Rectal smooth muscle tissue (tissue), 1 donor: ENCODE measurements around the gene IL1B.

Source experiments
- H3K27ac ChIP-seq: one replicate; pipeline ENCODE4 v1.7.0; 2013; ENCODE audit warnings: low read depth, low read length, inconsistent platforms
- H3K27me3 ChIP-seq: one replicate; pipeline ENCODE4 v1.7.0; 2013; ENCODE audit warnings: low read length; ENCODE audit not compliant: control insufficient read depth, insufficient read depth
- H3K36me3 ChIP-seq: one replicate; pipeline ENCODE4 v1.7.0; 2013; ENCODE audit warnings: low read length; ENCODE audit not compliant: control insufficient read depth, insufficient read depth
- H3K4me1 ChIP-seq: one replicate; pipeline ENCODE4 v1.7.0; 2013; ENCODE audit warnings: low read length; ENCODE audit not compliant: control insufficient read depth, insufficient read depth
- H3K4me3 ChIP-seq: one replicate; pipeline ENCODE4 v1.7.0; 2013; ENCODE audit warnings: low read length
- H3K9ac ChIP-seq: one replicate; pipeline ENCODE4 v1.7.0; 2013; ENCODE audit warnings: low read length

IL1B gene

DNA sequence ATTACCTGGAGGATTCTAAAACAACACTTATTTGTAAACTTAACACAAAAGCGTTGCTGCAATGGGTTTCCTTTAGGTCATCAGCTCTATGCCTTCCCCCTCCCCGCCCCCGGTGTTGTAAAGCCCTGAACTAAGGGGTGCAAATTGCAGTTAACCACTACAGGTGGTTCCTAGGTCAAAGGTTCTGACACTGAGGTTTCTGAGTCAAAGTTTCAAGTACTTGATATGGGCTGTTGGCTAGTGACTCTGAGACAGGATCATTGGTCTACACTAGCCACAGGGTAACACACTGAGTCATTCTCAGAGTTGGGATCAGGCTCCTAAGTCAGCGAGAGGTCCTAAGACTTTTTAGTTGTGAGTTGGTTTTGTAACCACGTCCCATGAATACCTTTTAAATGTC, 15.4 kb downstream of the IL1B start:
- H3K4me1 ChIP-seq: no peaks in the 10 kb centered on the region
- no peak overlapping the region for H3K4me3 ChIP-seq
- no peaks in the 10 kb centered on the region for H3K36me3 ChIP-seq
- no peaks in the 10 kb centered on the region for H3K27me3 ChIP-seq
- no peak overlapping the region for H3K27ac ChIP-seq
- H3K9ac ChIP-seq: no peak overlapping the region

DNA sequence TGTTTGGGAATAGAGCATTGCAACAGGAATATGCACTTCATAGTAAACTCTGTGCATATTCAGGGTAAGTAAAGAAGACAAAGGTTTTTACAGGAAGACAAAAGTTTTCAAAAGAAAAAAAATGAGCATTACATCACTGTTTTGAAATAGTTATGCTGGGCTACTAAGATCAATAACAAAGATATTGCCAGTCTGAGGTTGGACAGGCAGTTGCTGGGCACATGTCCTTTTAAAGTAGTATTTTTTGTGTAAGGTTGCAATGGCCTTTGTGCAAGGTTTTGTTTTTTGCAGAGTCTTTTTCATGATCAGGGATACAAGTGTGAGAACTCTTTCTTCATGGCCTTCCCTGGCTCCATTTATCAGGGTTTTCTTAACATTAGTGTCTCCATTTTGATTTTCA, 16.2 kb downstream of the IL1B start:
- no peaks in the 10 kb centered on the region for H3K27me3 ChIP-seq
- no peak overlapping the region for H3K27ac ChIP-seq
- H3K4me1 ChIP-seq: no peaks in the 10 kb centered on the region
- H3K4me3 ChIP-seq: no peak overlapping the region
- H3K36me3 ChIP-seq: no peaks in the 10 kb centered on the region
- H3K9ac ChIP-seq: no peak overlapping the region

DNA sequence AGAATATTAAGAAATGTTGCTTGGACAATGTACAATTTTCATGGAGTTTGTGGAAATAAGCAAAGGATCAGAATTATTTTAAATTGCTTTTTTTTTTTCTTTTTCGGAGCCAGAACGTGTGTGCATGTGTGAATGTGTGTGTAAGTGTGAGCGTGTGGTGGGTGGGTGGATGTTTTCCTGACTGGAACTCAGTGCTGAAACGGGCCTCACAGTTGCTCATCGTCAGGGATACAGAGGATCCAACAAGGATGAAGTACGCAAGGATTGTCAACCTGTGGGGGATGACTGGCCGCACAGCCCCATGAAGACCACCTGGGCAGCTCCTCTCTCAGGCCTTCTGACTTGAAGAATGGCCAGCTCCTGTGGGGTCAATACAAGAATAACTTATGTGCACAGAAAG, 17.5 kb downstream of the IL1B start:
- H3K4me1 ChIP-seq: no peaks in the 10 kb centered on the region
- no peak overlapping the region for H3K4me3 ChIP-seq
- H3K27ac ChIP-seq: no peak overlapping the region
- H3K36me3 ChIP-seq: no peaks in the 10 kb centered on the region
- H3K27me3 ChIP-seq: no peaks in the 10 kb centered on the region
- no peak overlapping the region for H3K9ac ChIP-seq

DNA sequence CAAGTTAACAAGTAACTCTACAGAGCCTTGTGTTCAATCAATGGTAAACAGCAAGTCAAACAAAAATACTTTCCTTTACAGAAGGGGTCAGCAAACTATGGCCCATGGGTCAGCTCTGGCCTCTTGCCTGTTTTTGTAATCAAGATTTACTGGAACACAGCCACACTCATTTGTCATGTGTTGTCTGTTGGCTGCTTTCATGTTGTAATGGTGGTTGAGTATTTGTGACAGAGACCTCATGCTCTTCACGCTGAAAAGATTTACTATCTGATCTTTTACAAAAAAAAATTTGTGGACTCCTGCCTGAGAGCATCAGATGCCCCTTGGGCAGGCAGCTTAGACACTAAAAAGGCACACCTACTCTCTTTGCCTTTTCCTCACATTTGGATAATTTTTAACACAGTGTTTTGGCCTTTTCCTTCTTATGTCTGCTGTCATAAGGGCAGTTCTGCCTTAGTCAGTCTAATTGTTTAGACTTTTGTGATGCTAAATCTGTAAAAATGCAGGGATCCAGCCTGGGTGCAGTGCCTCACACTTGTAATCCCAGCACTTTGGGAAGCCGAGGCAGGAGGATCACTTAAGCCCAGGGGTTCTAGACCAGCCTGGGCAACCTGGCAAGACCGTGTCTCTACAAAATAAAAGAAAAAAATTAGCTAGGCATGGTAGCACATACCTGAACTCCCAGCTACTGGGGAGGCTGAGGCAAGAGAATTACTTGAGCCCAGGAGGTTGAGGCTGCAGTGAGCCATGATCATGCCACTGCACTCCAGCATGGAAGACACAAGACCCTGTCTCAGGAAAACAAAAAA, 18.3 kb downstream of the IL1B start:
- Histone ChIP-seq H3K9ac (no peak overlapping the region), H3K27ac (no peak overlapping the region), H3K27me3 (no peaks in the 10 kb centered on the region), H3K4me1 (no peaks in the 10 kb centered on the region), H3K36me3 (no peaks in the 10 kb centered on the region), H3K4me3 (no peak overlapping the region)

DNA sequence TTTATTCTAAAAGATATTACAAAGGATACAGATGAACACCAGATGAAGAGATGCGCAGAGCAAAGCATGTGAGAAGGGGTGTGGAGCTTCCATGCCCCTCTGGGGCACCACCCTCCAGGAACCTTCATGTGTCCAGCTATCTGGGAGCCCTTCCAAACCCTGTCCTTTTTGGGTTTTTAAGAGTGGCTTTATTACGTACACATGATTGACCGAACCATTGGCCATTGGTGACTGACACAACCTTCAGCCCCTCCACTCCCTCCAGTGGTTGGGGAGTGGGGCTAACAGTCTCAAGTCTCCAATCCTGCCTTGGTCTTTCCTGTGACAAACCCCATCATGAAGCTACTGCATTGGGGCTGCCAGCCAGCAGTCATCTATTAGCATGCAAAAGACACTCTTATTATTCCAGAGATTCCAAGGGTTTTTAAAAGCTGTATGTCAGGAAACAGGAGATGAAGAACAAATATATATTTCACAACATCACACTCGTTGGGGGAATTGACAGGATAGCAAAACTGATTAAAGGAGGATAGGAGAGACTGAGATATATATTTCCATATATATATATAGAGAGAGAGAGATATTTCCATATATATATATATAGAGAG, 19.4 kb downstream of the IL1B start:
- H3K27ac ChIP-seq: no peak overlapping the region

DNA sequence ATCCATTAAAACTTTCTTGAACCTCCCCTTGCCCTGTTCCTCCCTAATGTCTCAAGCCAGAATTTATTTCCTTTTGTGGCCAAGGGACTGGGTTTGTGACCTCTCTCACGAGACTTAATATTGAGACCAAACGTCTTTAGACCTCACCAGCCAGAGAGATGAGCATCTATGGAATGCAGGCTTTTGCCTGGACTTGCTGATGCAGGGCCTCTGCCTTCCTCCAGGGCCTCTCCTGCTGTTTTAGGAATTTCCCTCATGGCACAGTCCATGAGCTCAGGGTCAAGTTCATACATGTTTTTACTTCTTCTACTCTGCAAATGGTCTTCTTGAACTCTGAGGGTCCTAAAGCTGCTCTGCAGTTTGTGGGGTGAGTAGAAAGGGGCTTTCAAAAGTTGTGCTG, 22.3 kb downstream of the IL1B start:
- Histone ChIP-seq H3K4me3 (no peak overlapping the region), H3K9ac (no peak overlapping the region), H3K4me1 (no peaks in the 10 kb centered on the region), H3K27ac (no peak overlapping the region), H3K36me3 (no peaks in the 10 kb centered on the region), H3K27me3 (no peaks in the 10 kb centered on the region)

More for the DNA sequence above, 19.4 kb downstream of the IL1B start:
- Histone ChIP-seq H3K27me3 (no peaks in the 10 kb centered on the region), H3K4me3 (no peak overlapping the region), H3K9ac (no peak overlapping the region), H3K4me1 (no peaks in the 10 kb centered on the region), H3K36me3 (no peaks in the 10 kb centered on the region)

DNA sequence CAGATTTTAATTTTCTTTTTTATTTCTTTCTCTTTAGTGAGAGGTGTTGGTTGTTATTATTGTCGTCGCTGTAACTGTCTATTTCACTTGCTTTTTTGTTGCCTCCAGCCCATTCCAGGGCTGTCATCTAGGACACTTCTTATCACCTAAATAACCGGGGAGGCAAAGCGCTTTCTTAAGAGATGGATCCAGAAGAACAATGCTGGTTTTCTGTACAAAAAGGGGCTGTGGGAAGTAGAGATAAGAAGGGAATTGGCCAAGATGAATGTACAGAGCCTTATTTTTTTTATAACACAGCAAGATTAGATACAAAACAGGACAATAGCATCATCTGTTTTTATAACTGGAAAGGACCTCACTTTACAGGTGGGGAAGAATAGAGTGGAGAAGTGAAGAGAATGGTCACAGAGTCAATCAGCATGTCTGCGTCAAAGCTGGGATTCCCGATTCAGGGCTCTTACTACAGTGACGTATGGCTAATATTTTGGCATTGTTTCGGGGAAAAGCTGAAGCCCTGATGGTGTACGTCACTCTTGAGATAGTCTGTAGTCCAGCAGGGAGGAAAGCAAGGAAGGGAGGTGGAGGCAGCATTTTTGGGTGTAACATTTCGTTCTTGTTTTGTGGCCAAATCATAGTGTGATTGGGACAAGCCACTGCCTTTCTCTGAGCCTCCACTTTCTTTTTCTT, 23.2 kb downstream of the IL1B start:
- Histone ChIP-seq H3K4me3 (no peak overlapping the region), H3K4me1 (no peaks in the 10 kb centered on the region), H3K36me3 (no peaks in the 10 kb centered on the region), H3K27me3 (no peaks in the 10 kb centered on the region), H3K27ac (no peak overlapping the region), H3K9ac (no peak overlapping the region)

DNA sequence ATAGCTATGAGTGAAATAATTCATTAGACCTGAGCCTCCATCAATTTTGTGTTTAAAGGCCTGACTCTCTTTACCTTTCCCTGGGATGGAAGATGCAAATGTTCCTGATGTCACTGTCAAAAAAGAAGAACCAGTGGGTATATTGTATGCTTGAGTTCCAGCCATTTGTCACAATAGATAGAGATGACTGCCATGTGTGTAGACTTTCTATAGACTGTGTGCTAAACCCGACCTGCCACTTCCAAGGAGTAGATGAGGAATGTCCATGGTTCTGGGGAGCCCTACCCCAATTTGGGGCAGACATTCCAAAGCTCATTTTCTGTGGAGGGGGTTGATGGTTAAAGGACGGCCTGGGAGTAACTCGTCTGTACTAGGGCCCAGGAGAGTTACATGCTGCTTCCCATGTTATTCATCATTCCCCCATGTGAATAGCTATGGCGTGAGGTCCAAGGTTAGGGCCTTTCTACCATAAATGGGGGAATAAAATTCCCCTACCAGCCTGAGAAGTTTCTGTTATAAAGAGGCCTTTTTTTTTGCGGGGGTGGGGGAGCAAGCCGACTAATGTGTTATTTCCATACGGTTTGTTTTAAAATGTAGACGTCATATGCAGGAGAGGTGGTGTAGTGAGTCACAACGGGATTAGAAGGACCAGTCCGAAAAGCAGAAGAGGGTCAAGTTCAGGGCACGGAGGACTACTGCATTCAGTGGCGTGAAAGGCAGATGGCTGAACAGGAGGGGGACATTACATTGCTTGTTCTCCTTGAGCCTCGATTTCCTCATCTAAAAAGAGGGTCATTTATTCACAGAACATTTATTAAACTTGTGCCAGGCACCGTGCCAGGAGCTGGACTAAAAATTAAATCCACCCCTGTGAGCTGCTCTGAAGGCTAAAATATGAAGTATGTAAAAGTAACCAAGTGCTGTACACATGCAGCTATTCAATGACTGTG, 24.0 kb downstream of the IL1B start:
- H3K27me3 ChIP-seq: no peaks in the 10 kb centered on the region
- H3K36me3 ChIP-seq: no peaks in the 10 kb centered on the region
- H3K4me1 ChIP-seq: no peaks in the 10 kb centered on the region
- H3K9ac ChIP-seq: no peak overlapping the region
- H3K27ac ChIP-seq: no peak overlapping the region
- H3K4me3 ChIP-seq: no peak overlapping the region

DNA sequence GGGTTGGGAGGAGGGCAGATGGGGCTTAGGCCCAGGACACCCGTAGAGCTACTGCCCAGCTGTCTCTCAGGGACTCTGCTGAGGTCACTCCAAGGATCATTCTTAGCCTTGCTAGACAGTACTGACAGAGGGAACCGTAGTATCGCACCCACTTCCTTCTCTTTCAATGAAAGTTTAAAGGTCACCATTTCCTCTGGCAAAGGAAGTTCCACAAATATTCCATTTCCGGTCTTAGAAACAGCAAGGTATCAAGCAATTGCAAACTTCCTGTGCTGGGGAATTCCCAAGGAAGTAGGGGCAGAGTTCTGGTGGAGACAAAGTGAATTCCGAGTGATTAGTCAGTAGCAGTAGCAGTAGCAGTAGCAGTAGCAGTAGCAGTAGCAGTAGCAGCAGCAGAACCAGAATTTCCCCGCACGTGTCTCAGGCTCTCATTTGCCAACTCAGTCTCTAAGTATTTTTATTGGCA, 24.7 kb downstream of the IL1B start:
- H3K9ac ChIP-seq: no peak overlapping the region
- H3K4me3 ChIP-seq: no peak overlapping the region
- H3K27me3 ChIP-seq: no peaks in the 10 kb centered on the region
- H3K36me3 ChIP-seq: no peaks in the 10 kb centered on the region
- H3K27ac ChIP-seq: no peak overlapping the region
- H3K4me1 ChIP-seq: no peaks in the 10 kb centered on the region

DNA sequence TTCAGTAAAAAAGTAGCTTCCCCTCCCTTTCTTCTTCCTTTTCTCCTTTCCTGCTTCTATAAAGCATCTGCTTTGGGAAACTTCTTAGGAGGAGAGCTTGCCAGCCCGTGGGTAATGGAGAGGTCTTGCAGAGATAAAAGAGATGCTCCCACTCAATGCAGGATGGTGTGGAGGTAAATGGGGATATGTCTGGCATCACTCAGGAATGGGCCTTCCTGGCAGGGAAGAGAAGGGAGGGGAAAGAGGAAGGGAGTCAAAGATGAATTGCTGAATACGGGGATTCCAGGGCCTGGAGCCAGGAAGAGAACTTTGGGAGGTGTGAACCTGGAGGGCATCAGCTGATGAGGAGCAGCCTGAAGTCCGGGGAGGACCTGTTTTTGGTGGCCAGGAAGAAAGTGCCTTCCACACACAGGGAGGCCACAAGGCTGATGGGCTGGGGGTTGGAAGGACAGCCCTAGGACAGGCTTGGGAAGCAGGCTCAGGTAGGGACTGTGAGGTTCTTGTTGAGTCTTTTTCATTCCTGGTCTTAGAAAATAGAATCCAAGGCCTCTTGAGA, 25.2 kb downstream of the IL1B start:
- no peaks in the 10 kb centered on the region for H3K27me3 ChIP-seq
- no peak overlapping the region for H3K4me3 ChIP-seq
- H3K9ac ChIP-seq: no peak overlapping the region
- H3K4me1 ChIP-seq: no peaks in the 10 kb centered on the region
- H3K36me3 ChIP-seq: no peaks in the 10 kb centered on the region
- H3K27ac ChIP-seq: no peak overlapping the region

DNA sequence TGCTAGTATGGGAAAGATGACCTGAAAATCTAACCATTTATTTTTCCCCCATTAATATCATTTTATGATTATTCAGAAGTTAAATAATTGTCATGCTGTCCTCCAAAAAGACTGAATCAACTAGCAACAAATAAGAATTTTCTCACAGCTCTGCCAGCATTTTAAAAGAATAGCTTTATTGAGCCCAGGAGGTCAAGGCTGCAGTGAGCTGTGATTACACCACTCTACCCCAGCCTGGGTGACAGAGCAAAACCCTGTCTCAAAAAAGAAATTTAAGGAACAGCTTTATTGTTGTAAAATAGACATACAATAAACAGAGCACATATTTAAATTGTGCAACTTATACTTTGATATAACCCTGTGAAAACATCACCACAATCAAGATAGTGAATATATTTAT, 27.5 kb downstream of the IL1B start:
- Histone ChIP-seq H3K9ac (no peak overlapping the region), H3K27ac (no peak overlapping the region), H3K4me1 (no peaks in the 10 kb centered on the region), H3K4me3 (no peak overlapping the region), H3K36me3 (no peaks in the 10 kb centered on the region), H3K27me3 (no peaks in the 10 kb centered on the region)
